OCI-LY7 (cell line): ENCODE results near the gene MAGEA2B.
"Not testable (repeated sequence)": the region's sequence is repeated elsewhere in the genome, so short reads cannot be mapped to it uniquely, and the experiment has no call there.

ENCODE experiments used
- CTCF ChIP-seq: fragments of 200-600 bp; sonication (generic); conservative IDR thresholded peaks from 2 replicates; pipeline ENCODE4 v1.5.1; 2014; ENCODE audit warnings: mild to moderate bottlenecking, antibody characterized with exemption, low read length, moderate library complexity, mixed read lengths
- EZH2phosphoT487 ChIP-seq: fragments of 200-600 bp; sonication (generic); IDR thresholded peaks from 2 replicates; pipeline ENCODE4 v1.6.1; 2018; ENCODE audit warnings: low read depth, borderline replicate concordance, mild to moderate bottlenecking, mixed run types, antibody characterized with exemption, low read length, moderate library complexity, mixed read lengths

GRCh38 chrX:152754871-152755270 is 40.4 kb downstream of the MAGEA2B start:
- TF ChIP-seq CTCF, EZH2phosphoT487: not testable (repeated sequence)
